ENCODE measurements around the gene CDR2L. TPM values are rescaled to one million over a fixed set of nuclear protein-coding genes. Genes with fewer than 3 reads are reported as not detected.
A peak's percentile ranks its signal among the peaks of the same experiment; 100 is the strongest.

Gene CDR2L
- total RNA-seq, 1 experiment from 2014 or later: 31.0 TPM

DNA sequence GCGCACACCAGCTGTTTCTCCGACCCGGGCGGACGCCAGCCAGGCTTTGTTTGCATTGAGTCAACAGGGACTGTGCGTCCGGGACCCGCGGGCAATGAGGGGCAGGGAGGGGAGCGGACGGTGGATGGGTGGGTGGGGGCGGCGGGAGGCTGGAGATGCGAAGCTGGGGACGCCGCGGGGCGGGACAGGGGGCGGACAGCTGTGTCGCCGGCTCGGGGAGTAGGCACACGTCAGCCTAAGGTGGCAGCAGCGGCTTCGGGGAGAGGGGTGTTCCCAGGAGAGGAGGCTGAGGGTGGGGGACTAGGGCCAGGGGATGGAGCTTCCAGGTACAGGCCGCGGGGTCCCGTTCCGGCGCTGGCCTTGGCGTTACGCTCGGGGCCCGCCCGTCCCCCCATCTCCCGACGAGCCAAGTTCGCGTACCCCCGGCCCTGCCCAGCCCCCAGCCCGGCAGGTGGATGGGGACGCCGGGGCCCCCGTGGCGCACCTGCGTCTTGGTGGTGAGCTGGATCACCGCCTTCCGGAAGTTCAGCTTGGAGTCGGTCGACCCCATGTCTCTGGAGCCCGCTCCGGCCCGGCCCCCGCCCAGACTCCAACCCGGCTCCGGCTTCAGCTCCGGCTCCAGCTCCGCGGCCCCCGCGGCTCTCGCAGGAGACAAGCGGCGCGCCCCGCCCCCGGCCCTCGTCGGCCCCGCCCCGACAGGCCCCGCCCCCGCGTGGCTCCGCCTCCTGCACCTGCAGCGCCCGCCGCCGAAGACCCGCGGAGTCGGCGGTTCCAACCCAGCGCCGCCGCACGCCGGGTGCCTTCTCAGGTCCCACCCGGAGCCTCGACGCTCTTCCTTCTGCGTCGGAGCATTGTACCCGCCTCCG, 15.1 kb upstream of the CDR2L start, which contains the start of gene HID1:
Gene HID1, minus strand, starts transcription at position 653 of the 866 bp plus-strand sequence. Its CDS starts 103 bp downstream, at position 550.
- ChIA-PET POLR2A (interaction anchor here (0.7 to 2.0 kb wide), 5 partner anchors 10 to 99 kb away, joined by 3 to 15 read pairs (median 4); partner anchors contain the start of genes CDR2L, FDXR and MRPL58), CTCF (interaction anchor here (0.6 to 7.5 kb wide), 21 partner anchors 10 to 159 kb away, joined by 3 to 133 read pairs (median 6); partner anchors contain the start of genes ATP5PD, CDR2L, FADS6 and KCTD2)
- Mint-ChIP-seq H3K27ac (no peak within 1 kb of the TSS), H3K27me3 (ENCODE audit: low read depth) (peaks cover 55% of the 10 kb centered on the region), H3K9me3 (no peaks in the 10 kb centered on the region), H3K4me3 (peak within 1 kb of the TSS; percentile 90), H3K36me3 (no peaks in the 10 kb centered on the region), H3K4me1 (peaks cover 12% of the 10 kb centered on the region)
- TF ChIP-seq SP1 (CRISPR knock-in tag; conservative IDR thresholded peaks at IDR 0.05) (no peak; the same call in 1 of the 2 replicates), KAT7 (CRISPR knock-in tag; IDR thresholded peaks at IDR 0.05; ENCODE audit: borderline replicate concordance) (0 out of 2 replicates have a peak, but pooled peaks have one; percentile 33), GABPB1 (CRISPR knock-in tag; IDR thresholded peaks at IDR 0.05) (peak; percentile 67), PRDM15 (CRISPR knock-in tag; IDR thresholded peaks at IDR 0.05) (peak; percentile 59), CREB1 (CRISPR knock-in tag; IDR thresholded peaks at IDR 0.05) (no peak), HMGXB4 (CRISPR knock-in tag; IDR thresholded peaks at IDR 0.05) (peak; percentile 70; the same call in 1 of the 2 replicates), NFATC4 (CRISPR knock-in tag; IDR thresholded peaks at IDR 0.05) (no peak), USF2 (CRISPR knock-in tag; IDR thresholded peaks at IDR 0.05) (0 out of 2 replicates have a peak, but pooled peaks have one; percentile 8), OVOL2 (CRISPR knock-in tag; IDR thresholded peaks at IDR 0.05; ENCODE audit: borderline replicate concordance) (no peak), EMX1 (CRISPR knock-in tag; IDR thresholded peaks at IDR 0.05) (no peak)
- TF ChIP-seq, protein P1, sequence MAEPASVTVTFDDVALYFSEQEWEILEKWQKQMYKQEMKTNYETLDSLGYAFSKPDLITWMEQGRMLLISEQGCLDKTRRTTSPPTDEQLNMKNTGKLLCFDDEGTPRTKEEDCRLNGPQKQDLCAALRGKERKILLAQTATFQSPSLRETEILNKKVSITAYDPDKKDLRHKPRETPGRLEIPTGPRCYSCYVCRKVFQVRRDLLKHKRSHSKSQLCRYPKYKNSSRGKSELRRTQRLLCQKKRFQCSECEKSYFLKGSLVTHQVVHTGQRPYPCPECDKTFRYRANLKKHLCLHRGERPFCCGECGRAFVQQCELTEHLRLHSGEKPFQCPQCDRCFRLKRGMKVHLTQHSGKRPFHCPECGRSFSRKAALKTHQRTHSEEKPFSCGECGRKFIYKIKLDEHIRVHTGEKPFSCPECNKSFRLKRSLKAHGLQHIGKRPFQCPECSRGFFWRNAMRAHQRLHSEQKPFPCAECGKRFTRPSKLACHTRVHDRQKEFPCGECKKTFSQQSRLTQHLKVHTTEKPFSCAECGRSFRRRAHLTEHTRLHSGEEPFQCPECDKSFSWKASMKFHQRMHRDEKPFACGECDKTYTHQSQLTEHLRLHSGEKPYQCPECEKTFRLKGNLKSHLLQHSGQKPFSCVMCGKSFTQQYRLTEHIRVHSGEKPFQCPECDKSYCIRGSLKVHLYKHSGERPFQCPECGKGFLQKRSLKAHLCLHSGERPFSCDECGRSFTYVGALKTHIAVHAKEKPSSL (CRISPR knock-in tag; conservative IDR thresholded peaks at IDR 0.05): no peak
- TF ChIP-seq, protein P2, sequence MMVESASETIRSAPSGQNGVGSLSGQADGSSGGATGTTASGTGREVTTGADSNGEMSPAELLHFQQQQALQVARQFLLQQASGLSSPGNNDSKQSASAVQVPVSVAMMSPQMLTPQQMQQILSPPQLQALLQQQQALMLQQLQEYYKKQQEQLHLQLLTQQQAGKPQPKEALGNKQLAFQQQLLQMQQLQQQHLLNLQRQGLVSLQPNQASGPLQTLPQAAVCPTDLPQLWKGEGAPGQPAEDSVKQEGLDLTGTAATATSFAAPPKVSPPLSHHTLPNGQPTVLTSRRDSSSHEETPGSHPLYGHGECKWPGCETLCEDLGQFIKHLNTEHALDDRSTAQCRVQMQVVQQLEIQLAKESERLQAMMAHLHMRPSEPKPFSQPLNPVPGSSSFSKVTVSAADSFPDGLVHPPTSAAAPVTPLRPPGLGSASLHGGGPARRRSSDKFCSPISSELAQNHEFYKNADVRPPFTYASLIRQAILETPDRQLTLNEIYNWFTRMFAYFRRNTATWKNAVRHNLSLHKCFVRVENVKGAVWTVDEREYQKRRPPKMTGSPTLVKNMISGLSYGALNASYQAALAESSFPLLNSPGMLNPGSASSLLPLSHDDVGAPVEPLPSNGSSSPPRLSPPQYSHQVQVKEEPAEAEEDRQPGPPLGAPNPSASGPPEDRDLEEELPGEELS (CRISPR knock-in tag; IDR thresholded peaks at IDR 0.05): 0 out of 2 replicates have a peak, but pooled peaks have one; percentile 12
- TF ChIP-seq, protein P3, sequence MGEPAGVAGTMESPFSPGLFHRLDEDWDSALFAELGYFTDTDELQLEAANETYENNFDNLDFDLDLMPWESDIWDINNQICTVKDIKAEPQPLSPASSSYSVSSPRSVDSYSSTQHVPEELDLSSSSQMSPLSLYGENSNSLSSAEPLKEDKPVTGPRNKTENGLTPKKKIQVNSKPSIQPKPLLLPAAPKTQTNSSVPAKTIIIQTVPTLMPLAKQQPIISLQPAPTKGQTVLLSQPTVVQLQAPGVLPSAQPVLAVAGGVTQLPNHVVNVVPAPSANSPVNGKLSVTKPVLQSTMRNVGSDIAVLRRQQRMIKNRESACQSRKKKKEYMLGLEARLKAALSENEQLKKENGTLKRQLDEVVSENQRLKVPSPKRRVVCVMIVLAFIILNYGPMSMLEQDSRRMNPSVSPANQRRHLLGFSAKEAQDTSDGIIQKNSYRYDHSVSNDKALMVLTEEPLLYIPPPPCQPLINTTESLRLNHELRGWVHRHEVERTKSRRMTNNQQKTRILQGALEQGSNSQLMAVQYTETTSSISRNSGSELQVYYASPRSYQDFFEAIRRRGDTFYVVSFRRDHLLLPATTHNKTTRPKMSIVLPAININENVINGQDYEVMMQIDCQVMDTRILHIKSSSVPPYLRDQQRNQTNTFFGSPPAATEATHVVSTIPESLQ (CRISPR knock-in tag; IDR thresholded peaks at IDR 0.05): no peak
- peak; percentile 83 for ATAC-seq
- peak; percentile 89 for DNase-seq (ENCODE audit: low spot score)

Data from WTC11 (cell line).